ENCODE measurements around the gene TM9SF3.

- TF ChIP-seq CTCF (IDR thresholded peaks at IDR 0.05; ENCODE audit: low read depth, low read length, poor library complexity, severe bottlenecking) (no peak), EZH2phosphoT487 (IDR thresholded peaks at IDR 0.05; ENCODE audit: borderline replicate concordance, low read length) (no peak)
Observed at GRCh38 chr10:96560489-96560888, 26.3 kb downstream of the TM9SF3 start.
